Transverse colon (tissue), 4 donors: ENCODE results near the gene TNFRSF18.

Experiments used
- EP300 ChIP-seq: sonication (generic); formaldehyde crosslinking; IDR thresholded peaks from one replicate; pipeline ENCODE4 v1.6.1; 2017; ENCODE audit warnings: antibody characterized with exemption, low read depth
- POLR2A ChIP-seq: fragments of 450-650 bp; IDR thresholded peaks from one replicate; pipeline ENCODE4 v1.6.1; 2016; ENCODE audit warnings: antibody characterized with exemption, mild to moderate bottlenecking, moderate library complexity
- POLR2AphosphoS5 ChIP-seq, 3 donors: sonication (generic); formaldehyde crosslinking; IDR thresholded peaks; one replicate each; pipeline ENCODE4 v1.6.1; 2016; ENCODE audit warnings: antibody characterized with exemption in 3 of 3
- TF ChIP-seq, protein P1 (sequence below), 5 experiments: fragments of 200-600 bp in 3 of 5; fragments of 450-650 bp in 2 of 5; sonication (generic) in 3 of 5; IDR thresholded peaks; 1 replicate in 2 of 5; 2 replicates in 3 of 5; pipeline ENCODE4 v1.5.1; 2016 to 2017; ENCODE audit warnings: antibody characterized with exemption in 5 of 5, inconsistent platforms in 3 of 5, mild to moderate bottlenecking in 2 of 5, moderate library complexity in 1 of 5

DNA sequence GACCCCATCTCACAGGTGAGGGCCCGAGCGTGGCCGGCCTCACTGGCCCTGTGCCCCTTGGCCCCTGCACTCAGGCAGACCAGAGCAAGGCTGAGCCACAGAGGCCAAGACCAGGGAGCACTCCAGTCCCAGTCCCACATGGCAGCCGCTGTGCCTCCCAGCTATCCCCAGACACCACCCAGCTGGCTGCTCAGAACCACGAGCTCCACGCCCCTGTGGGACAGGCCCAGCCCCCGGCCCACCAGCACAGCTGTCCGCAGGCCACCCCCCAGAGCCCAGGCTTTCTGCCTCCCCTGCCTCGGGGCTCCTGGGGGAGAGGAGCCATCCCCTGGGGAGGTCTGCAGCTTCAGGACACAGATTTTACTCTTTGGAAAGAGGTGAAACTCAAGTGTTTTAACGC, 49.2 kb upstream of the TNFRSF18 start:
- no peak for TF ChIP-seq POLR2AphosphoS5 (IDR thresholded peaks at IDR 0.05)
- TF ChIP-seq, protein P1, sequence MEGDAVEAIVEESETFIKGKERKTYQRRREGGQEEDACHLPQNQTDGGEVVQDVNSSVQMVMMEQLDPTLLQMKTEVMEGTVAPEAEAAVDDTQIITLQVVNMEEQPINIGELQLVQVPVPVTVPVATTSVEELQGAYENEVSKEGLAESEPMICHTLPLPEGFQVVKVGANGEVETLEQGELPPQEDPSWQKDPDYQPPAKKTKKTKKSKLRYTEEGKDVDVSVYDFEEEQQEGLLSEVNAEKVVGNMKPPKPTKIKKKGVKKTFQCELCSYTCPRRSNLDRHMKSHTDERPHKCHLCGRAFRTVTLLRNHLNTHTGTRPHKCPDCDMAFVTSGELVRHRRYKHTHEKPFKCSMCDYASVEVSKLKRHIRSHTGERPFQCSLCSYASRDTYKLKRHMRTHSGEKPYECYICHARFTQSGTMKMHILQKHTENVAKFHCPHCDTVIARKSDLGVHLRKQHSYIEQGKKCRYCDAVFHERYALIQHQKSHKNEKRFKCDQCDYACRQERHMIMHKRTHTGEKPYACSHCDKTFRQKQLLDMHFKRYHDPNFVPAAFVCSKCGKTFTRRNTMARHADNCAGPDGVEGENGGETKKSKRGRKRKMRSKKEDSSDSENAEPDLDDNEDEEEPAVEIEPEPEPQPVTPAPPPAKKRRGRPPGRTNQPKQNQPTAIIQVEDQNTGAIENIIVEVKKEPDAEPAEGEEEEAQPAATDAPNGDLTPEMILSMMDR (IDR thresholded peaks at IDR 0.05) = no peak
- TF ChIP-seq POLR2A = no peak
- no peak for TF ChIP-seq EP300
